Activated naive CD4-positive, alpha-beta T cell treated with anti-CD3 and anti-CD28 coated beads, Interleukin-2, amount 50 U/mL, for 24 hours (primary cell): ENCODE results near the gene ANXA1.
A peak's percentile ranks its signal among the peaks of the same experiment; 100 is the strongest.

Source experiments
- H3K27ac Mint-ChIP-seq: one replicate; pipeline ENCODE4 v1.8.0; 2021; ENCODE audit warnings: mild to moderate bottlenecking, mixed read lengths
- H3K27me3 Mint-ChIP-seq: one replicate; pipeline ENCODE4 v1.8.0; 2021; ENCODE audit warnings: mixed read lengths
- H3K36me3 Mint-ChIP-seq: one replicate; pipeline ENCODE4 v1.8.0; 2021; ENCODE audit warnings: mixed read lengths
- H3K4me1 Mint-ChIP-seq: one replicate; pipeline ENCODE4 v1.8.0; 2021; ENCODE audit warnings: mixed read lengths
- H3K4me3 Mint-ChIP-seq: one replicate; pipeline ENCODE4 v1.8.0; 2021; ENCODE audit warnings: mild to moderate bottlenecking, mixed read lengths
- H3K9me3 Mint-ChIP-seq: one replicate; pipeline ENCODE4 v1.8.0; 2021; ENCODE audit warnings: mixed read lengths

ANXA1 gene

GRCh38 chr9:73153793-73154227, 2.1 kb downstream of the ANXA1 start:
- H3K9me3 Mint-ChIP-seq, result no peaks in the 10 kb centered on the region
- H3K36me3 Mint-ChIP-seq, result peaks cover 12% of the 10 kb centered on the region
- H3K27ac Mint-ChIP-seq, result peak overlapping the region; percentile 95
- no peaks in the 10 kb centered on the region for H3K27me3 Mint-ChIP-seq
- H3K4me3 Mint-ChIP-seq, result peak overlapping the region; percentile 86
- peaks cover 94% of the 10 kb centered on the region for H3K4me1 Mint-ChIP-seq

- Mint-ChIP-seq H3K27ac (peak overlapping the region; percentile 95), H3K4me1 (peaks cover 94% of the 10 kb centered on the region), H3K36me3 (peaks cover 14% of the 10 kb centered on the region), H3K27me3 (no peaks in the 10 kb centered on the region), H3K9me3 (no peaks in the 10 kb centered on the region), H3K4me3 (peak overlapping the region; percentile 86)
Observed at GRCh38 chr9:73154271-73154670, 2.6 kb downstream of the ANXA1 start.

GRCh38 chr9:73154722-73155121, 3.1 kb downstream of the ANXA1 start:
- peak overlapping the region; percentile 95 for H3K27ac Mint-ChIP-seq
- no peaks in the 10 kb centered on the region for H3K9me3 Mint-ChIP-seq
- peaks cover 92% of the 10 kb centered on the region for H3K4me1 Mint-ChIP-seq
- peaks cover 16% of the 10 kb centered on the region for H3K36me3 Mint-ChIP-seq
- no peaks in the 10 kb centered on the region for H3K27me3 Mint-ChIP-seq
- H3K4me3 Mint-ChIP-seq, result peak overlapping the region; percentile 86

GRCh38 chr9:73155377-73155776, 3.7 kb downstream of the ANXA1 start:
- H3K27ac Mint-ChIP-seq, result peak overlapping the region; percentile 95
- no peaks in the 10 kb centered on the region for H3K9me3 Mint-ChIP-seq
- H3K27me3 Mint-ChIP-seq, result no peaks in the 10 kb centered on the region
- peak overlapping the region; percentile 86 for H3K4me3 Mint-ChIP-seq
- H3K36me3 Mint-ChIP-seq, result peaks cover 22% of the 10 kb centered on the region
- peaks cover 91% of the 10 kb centered on the region for H3K4me1 Mint-ChIP-seq

- peaks cover 24% of the 10 kb centered on the region for H3K36me3 Mint-ChIP-seq
- peak overlapping the region; percentile 85 for H3K27ac Mint-ChIP-seq
- peak overlapping the region; percentile 86 for H3K4me3 Mint-ChIP-seq
- H3K4me1 Mint-ChIP-seq, result peaks cover 88% of the 10 kb centered on the region
- H3K27me3 Mint-ChIP-seq, result no peaks in the 10 kb centered on the region
- H3K9me3 Mint-ChIP-seq, result no peaks in the 10 kb centered on the region
Observed at GRCh38 chr9:73155968-73156864, 4.6 kb downstream of the ANXA1 start.

GRCh38 chr9:73156865-73157187, 5.2 kb downstream of the ANXA1 start:
- Mint-ChIP-seq H3K27me3 (no peaks in the 10 kb centered on the region), H3K27ac (peak overlapping the region; percentile 85), H3K9me3 (no peaks in the 10 kb centered on the region), H3K4me1 (peaks cover 82% of the 10 kb centered on the region), H3K4me3 (peak overlapping the region; percentile 71), H3K36me3 (peaks cover 26% of the 10 kb centered on the region)

GRCh38 chr9:73157811-73158210, 6.1 kb downstream of the ANXA1 start:
- Mint-ChIP-seq H3K27me3 (no peaks in the 10 kb centered on the region), H3K27ac (peak overlapping the region; percentile 91), H3K4me1 (peaks cover 76% of the 10 kb centered on the region), H3K9me3 (no peaks in the 10 kb centered on the region), H3K4me3 (peak overlapping the region; percentile 68), H3K36me3 (peaks cover 28% of the 10 kb centered on the region)

- peaks cover 33% of the 10 kb centered on the region for H3K36me3 Mint-ChIP-seq
- H3K27ac Mint-ChIP-seq, result peak overlapping the region; percentile 65
- no peak overlapping the region for H3K4me3 Mint-ChIP-seq
- H3K4me1 Mint-ChIP-seq, result peaks cover 76% of the 10 kb centered on the region
- no peaks in the 10 kb centered on the region for H3K9me3 Mint-ChIP-seq
- no peaks in the 10 kb centered on the region for H3K27me3 Mint-ChIP-seq
Observed at GRCh38 chr9:73158723-73159122, 7.1 kb downstream of the ANXA1 start.

- no peak overlapping the region for H3K4me3 Mint-ChIP-seq
- H3K27me3 Mint-ChIP-seq, result no peaks in the 10 kb centered on the region
- peaks cover 36% of the 10 kb centered on the region for H3K36me3 Mint-ChIP-seq
- H3K27ac Mint-ChIP-seq, result no peak overlapping the region
- peaks cover 62% of the 10 kb centered on the region for H3K4me1 Mint-ChIP-seq
- no peaks in the 10 kb centered on the region for H3K9me3 Mint-ChIP-seq
Observed at GRCh38 chr9:73160868-73161267, 9.2 kb downstream of the ANXA1 start.

- Mint-ChIP-seq H3K27me3 (no peaks in the 10 kb centered on the region), H3K36me3 (peaks cover 34% of the 10 kb centered on the region), H3K27ac (peak overlapping the region; percentile 81), H3K4me1 (peaks cover 66% of the 10 kb centered on the region), H3K9me3 (no peaks in the 10 kb centered on the region), H3K4me3 (no peak overlapping the region)
Observed at GRCh38 chr9:73162987-73163768, 11.5 kb downstream of the ANXA1 start.

GRCh38 chr9:73165911-73166310, 14.2 kb downstream of the ANXA1 start:
- H3K36me3 Mint-ChIP-seq, result peaks cover 27% of the 10 kb centered on the region
- peak overlapping the region; percentile 41 for H3K27ac Mint-ChIP-seq
- H3K4me3 Mint-ChIP-seq, result no peak overlapping the region
- peaks cover 50% of the 10 kb centered on the region for H3K4me1 Mint-ChIP-seq
- no peaks in the 10 kb centered on the region for H3K9me3 Mint-ChIP-seq
- no peaks in the 10 kb centered on the region for H3K27me3 Mint-ChIP-seq

- Mint-ChIP-seq H3K27ac (peak overlapping the region; percentile 9), H3K36me3 (peaks cover 29% of the 10 kb centered on the region), H3K4me1 (peaks cover 50% of the 10 kb centered on the region), H3K4me3 (no peak overlapping the region), H3K9me3 (no peaks in the 10 kb centered on the region), H3K27me3 (no peaks in the 10 kb centered on the region)
Observed at GRCh38 chr9:73166468-73166867, 14.8 kb downstream of the ANXA1 start.

- H3K36me3 Mint-ChIP-seq, result peaks cover 26% of the 10 kb centered on the region
- H3K4me1 Mint-ChIP-seq, result peaks cover 47% of the 10 kb centered on the region
- H3K27me3 Mint-ChIP-seq, result no peaks in the 10 kb centered on the region
- H3K27ac Mint-ChIP-seq, result peak overlapping the region; percentile 92
- H3K9me3 Mint-ChIP-seq, result no peaks in the 10 kb centered on the region
- no peak overlapping the region for H3K4me3 Mint-ChIP-seq
Observed at GRCh38 chr9:73167614-73168013, 15.9 kb downstream of the ANXA1 start.

- H3K27ac Mint-ChIP-seq, result peak overlapping the region; percentile 88
- no peaks in the 10 kb centered on the region for H3K27me3 Mint-ChIP-seq
- H3K36me3 Mint-ChIP-seq, result peaks cover 26% of the 10 kb centered on the region
- peaks cover 39% of the 10 kb centered on the region for H3K4me1 Mint-ChIP-seq
- H3K9me3 Mint-ChIP-seq, result no peaks in the 10 kb centered on the region
- no peak overlapping the region for H3K4me3 Mint-ChIP-seq
Observed at GRCh38 chr9:73168298-73168934, 16.8 kb downstream of the ANXA1 start.

- Mint-ChIP-seq H3K27me3 (no peaks in the 10 kb centered on the region), H3K36me3 (peaks cover 20% of the 10 kb centered on the region), H3K9me3 (no peaks in the 10 kb centered on the region), H3K27ac (no peak overlapping the region), H3K4me3 (no peak overlapping the region), H3K4me1 (peaks cover 34% of the 10 kb centered on the region)
Observed at GRCh38 chr9:73170185-73170957, 18.7 kb downstream of the ANXA1 start.
